DLD1 (cell line): ENCODE data around the gene SAMD8.
"Not testable (repeated sequence)": the region's sequence is repeated elsewhere in the genome, so short reads cannot be mapped to it uniquely, and the experiment has no call there.

Experiments
- in situ Hi-C: cut with HindIII; loops from 2 replicates; pipeline ENCODE4 v1.10.0; 2017; ENCODE audit warnings: low sequenced_read_pairs

SAMD8 gene

DNA sequence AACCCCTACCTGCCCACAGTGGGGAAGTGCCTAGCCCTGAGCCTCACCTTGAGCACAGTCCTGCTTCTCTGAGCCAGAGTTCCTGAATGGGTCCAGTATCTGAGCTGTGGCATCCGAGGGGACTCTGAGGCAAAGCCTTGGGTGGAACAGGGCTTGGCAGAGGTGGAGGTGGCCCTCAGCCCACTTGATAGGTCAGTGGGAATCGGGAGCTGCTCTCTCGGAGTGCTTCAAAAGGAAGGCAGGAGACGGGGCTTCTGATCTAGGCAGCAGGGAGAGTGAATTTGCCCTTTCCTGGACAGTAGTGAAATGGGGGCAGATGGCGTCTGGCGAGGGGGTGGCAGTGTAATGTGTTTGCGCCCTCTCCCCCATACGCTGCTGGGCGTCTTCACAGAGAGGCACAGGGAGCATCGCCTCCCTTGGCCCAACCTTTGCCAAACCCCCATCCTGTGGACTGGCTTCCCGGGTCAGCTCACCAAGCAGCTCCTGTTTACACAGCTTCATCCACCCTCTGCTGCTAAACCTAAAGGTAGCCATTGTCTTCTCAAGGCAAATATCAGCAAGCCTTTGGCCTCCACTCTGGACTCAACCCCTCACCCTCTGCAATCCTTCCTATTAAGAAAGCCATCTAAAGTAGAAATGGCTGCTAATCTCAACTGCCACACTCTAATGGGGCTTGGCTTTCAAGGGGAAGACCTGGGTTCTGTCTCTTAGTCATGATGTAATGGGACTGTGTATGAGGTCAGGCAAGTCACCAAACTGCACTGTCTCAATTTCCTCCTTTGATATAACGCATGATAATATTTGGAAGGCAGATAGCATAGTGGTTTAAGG, 78.0 kb downstream of the SAMD8 start:
- in situ Hi-C loops: no loop called here

DNA sequence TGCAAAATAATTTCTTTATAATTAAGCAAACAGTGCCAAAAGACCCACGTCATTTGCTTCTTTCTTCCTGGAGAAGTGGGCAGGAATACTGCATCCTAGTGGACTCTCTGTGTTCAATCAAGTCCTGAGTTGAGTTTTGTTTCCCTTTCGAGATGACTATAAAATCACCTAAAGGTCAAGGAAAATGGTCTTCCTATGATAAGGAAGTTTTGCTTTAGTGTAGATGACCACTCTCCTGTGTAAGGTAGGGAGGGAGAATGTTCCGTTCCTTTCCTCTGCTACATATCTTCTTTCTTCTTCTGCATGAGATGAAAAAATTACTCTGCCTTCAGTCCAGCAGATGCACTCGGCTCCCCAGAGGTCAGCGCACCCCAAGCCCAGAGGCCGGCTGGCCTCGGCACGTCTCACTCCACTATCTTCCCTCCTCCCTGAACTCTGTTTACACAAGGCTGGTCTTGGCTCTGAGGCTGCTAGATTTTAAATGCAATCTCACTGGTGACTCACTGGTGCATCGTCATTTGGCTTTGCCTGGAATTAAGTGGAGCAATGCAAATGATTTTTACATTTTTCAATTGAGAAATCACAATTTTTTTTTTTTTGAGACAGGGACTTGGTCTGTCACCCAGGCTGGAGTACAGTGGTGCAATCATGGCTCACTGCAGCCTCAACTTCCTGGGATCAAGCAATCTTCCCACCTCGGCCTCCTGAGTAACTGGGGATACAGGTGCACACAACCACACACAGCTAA, 80.5 kb downstream of the SAMD8 start:
- in situ Hi-C loops: no loop called here

DNA sequence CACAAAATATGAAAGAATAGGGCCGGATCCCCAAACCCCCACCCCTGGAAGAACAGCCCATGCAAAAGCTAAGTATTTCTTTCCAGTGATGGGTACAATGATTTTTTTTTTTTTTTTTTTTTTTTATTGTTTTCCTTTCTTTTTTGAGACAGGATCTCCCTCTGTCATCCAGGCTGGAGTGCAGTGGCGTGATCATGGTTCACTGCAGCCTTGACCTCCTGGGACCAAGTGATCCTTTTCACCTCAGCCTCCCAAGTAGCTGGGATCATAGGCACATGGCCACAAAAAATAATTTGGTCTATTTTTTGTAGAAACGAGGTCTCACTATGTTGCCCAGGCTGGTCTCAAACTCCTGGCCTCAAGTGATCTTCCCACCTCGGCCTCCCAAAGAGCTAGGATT, 83.2 kb downstream of the SAMD8 start:
- in situ Hi-C loops: not testable (repeated sequence)

DNA sequence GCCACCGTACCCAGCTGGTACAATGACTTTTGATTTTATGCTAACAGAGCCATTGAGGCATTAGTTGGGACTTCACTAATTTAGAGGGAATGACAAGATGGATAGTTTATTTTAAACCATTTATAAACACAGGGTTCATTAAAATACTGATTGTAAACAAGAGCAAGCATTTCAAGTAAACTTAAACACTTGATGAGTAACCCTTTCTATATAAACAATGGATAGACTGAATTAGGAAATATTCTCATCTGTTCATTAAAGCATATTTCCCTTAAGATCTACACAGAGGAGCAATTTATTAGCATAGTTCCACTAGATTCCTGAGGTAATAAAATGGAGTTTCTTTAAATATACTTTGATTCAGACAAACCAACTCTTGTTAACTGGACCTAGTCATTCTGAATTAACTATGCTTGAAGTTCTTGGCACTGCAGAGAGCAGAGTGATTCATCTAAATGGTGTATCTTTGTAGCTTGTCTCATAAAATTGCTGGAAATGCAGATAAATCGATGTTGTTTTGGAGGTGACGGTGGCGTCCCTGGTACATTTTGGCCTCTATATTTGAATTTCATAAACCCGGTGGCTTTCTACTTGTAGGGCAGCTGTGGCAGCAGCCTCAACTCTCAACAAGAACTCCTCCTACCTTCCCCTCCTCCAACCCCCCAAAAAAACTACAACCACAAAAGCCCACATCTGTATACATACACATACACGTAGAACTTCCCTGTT, 83.7 kb downstream of the SAMD8 start:
- in situ Hi-C loops: no loop called here

DNA sequence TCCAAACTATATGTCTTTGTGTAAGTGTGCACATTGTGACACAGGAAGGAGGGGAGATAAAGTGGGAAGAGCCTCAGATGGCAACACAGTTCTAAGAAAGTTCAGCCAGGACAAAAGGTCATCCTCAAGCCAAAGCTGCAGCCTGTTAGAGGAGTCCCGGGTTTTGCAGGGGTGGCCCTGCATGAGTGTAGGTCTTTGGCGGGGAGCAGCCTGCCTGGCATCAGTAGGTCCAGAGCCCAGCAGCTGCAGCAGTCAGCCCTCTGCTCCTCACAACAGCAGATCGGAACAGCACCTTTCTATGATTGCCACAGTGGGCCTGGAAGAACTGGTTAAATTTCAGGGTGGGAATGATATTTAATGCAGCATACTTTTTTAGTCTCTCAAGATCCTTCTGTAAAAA, 85.6 kb downstream of the SAMD8 start:
- in situ Hi-C loops: no loop called here

DNA sequence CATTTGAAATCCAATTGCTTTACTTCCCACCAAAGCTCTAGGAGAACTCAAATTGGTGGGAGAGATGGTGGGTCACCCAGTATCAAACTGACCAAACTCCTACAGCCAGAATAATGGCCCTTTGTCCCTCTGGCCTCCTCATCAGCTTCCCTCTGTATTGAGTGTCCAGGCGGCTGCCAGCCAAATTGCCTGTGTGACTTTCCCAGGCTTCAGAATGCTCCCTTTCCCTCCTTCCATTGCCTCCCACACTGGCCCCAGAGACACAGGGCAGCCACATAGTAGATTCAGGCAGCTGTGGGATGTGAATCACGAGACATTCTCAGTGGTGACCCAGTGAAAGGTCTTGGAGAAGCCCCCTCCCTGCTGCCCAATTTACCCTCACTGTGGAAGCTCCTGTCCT, 86.5 kb downstream of the SAMD8 start:
- in situ Hi-C loops: no loop called here

DNA sequence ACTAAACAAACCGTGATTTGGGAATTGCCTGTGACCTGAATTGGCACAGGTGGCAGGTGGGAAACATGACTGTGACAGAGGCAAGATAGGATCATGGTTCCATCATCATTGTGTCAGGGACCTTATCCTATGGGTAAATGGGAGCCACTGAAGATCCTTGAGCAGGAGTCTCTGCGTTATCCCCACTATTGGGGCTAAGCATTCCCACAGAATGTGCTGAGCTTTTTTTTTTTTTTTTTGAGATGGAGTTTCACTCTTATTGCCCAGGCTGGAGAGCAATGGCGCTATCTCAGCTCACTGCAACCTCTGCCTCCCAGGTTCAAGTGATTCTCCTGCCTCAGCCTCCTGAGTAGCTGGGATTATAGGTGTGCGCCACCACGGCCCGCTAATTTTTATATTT, 88.5 kb downstream of the SAMD8 start:
- in situ Hi-C loops: not testable (repeated sequence)

DNA sequence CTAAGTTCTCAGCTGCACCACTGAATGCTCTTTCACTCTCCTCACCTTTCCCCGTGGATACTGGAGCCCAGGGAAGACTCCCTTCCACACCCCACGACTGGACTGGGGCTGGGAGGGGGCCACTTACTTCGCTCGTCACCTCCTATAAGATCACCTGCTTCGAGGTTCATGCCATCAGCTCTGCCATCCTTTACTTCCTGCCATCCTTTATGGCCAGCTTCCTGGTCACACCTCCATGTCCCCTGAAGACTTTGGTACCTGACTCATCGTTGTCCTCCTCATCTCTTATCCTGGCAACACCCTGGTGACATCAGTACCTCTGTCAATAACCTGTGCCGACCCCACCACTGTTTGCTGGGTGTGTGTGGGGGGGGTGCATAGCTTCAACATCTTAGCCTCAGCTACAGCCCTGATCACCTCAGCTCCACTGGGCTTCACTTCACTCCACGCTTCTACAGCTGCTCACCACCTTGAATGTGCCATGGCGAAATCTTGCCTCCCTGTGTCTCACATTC, 90.4 kb downstream of the SAMD8 start:
- in situ Hi-C loops: no loop called here

DNA sequence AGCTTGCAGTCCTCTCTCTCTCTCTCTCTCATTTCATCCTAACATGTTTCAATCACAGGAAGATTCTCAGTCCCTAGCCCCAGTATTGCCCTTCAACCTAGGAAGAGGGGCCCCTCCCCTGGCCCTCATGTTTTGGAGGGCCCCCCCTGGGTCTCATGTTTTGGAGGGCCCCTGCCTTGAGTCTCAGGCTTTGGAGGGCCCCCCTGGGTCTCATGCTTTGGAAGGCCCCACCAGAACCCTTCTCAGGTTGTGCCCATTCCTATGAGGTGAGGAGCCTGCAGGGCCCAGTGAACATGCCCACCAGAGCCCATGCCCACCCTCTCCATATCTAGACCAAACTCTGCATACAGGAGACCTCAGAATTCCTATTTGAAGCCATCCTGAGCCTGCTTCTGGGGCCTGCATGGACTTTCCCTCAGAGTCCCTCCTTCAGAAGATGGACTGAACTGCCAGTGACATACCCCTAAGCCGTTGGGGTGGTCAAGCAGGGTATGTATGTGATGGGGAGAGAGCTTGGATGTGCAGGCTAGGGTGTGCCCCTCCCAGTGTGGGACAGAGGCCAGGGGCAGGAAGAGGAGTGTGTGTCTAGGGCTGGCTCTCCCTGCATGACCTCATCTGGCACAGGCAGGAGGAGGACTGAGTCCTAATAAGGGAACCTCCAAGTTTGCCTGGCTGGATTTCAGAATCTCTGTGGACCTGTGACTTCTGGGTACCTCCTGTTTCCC, 91.0 kb downstream of the SAMD8 start:
- in situ Hi-C loops: no loop called here

DNA sequence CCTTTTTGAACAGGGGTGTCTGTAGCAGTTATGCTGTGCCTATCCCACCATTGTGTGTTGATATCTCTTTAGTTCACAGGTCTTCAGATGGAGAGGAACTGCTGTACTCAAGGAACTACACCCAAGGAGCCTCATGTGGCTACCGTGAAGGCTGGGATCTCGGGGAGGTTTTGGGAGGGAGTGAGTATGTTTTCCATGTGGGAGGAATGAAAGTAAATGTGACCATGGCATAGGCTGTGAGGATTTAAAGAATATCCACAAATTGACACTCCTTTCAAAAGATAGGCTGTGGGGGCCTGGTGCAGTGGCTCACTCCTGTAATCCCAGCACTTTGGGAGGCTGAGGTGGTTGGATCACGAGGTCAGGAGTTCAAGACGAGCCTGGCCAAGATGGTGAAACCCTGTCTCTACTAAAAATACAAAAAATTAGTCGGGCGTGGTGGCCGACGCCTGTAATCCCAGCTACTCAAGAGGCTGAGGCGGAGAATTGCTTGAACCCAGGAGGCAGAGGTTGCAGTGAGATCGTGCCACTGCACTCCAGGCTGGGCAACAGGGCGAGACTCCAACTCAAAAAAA, 91.7 kb downstream of the SAMD8 start:
- in situ Hi-C loops: not testable (repeated sequence)

DNA sequence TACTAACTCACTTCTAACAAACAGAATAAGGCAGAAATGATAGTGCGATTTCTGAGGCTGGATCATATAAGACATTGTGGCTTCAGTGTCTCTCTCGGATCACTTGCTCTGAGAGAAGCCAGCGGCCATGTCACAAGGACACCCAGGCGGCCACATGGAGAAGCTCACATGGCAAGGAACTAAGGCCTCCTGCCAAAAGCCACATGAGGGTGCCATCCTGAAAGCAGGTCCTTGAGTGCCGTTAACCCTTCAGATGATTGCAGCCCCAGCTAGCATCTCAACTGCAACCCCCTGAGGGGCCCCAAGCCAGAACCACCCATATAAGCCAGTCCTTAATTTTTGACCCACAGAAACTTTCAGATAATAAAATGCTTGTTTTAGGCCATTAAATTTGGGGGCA, 92.3 kb downstream of the SAMD8 start:
- in situ Hi-C loops: no loop called here

DNA sequence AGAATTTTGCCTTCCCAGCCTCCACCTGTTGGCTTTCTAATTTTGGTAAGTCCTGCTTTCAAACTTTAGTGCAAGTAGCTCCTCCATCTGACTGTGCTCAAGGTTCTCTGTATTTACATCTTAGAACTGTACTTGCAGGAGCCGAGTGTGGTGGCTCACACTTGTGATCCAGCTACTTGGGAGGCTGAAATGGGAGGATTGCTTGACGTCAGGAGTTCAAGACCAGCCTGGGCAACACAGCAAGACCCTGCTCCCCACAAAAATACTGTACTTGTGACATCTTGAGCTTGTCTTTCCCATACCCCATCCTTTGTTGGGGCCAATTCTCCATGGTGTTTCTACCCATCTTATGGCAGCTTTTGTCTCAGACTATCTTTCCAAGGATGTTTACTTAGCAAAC, 94.5 kb downstream of the SAMD8 start:
- in situ Hi-C loops: no loop called here

DNA sequence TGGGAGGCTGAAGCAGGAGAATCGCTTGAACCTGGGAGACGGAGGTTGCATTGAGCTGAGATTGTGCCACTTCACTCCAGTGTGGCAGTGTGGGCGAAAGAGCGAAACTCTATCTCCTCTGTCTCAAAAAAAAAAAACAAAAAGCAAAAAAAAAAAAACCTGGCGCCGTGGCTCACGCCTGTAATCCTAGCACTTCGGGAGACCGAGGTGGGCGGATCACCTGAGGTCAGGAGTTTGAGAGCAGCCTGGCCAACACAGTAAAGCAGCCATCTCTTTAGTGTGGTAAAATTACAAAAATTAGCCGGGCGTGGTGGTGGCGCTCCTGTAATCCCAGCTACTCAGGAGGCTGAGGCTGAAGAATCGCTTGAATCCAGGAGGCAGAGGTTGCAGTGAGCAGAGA, 95.2 kb downstream of the SAMD8 start:
- in situ Hi-C loops: not testable (repeated sequence)

DNA sequence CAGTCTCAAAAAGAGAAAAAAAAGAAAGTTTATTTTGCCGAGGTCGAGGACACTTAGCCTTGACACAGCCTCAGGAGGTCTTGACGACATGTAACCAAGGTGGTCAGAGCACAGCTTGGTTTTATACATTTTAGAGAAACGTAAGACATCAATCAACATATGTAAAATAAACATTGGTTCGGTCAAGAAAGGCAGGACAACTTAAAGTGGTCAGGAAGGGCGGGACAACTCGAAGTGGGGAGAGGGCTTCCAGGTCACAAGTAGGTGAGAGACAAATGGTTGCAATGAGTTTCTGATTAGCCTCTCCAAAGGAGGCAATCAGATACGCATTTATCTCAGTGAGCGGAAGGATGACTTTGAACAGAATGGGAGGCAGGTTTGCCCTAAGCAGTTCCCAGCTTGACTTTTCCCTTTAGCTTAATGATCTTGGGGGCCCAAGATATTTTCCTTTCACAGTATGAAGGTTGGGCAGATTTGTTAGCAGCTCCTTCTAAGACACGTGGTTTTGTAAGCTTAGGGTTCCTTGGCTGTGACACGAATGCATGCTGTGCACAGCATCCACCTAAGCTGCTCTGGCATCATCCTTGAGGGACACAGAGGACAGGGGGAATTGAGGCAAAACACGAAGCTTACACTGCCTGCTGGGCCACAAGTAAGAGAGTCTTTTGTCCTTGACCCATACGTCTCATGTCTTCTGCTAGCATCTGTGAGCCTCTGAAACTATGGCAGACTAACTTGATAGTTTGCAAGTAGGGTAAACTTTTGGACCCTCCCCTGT, 95.8 kb downstream of the SAMD8 start:
- in situ Hi-C loops: no loop called here

DNA sequence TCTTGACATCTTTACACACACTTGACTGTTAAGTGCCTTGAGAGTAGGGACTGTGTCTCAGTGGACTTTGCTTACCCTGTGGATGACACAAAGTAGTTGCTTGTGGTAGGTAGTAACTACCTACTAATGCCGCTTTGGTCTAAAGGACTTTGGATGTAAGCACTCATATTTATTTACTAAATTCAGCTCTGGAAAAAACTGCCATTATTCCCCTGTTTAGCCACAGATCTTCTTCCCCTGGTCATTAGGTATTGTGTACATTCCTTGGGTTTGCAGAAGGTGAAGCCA, 96.3 kb downstream of the SAMD8 start:
- in situ Hi-C loops: no loop called here

DNA sequence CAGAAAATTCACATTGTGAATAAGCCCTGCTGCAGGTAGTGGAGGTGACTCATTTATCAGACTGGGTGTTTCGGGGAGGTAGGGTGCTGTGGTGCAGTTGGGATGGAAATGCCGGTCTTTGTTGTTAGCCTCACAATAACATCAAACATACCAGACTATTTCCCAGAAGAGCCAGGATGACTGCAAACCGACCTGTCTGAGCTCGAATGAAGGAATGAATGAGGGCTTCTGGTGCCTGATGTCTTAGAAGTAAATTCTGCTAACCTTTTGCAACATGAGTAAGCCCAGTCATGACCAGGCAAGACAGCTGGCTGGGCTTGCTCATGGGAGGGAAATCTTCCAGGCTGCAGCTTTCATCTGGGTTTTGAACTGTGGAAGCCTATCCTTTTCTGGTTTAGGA, 96.7 kb downstream of the SAMD8 start:
- in situ Hi-C loops: no loop called here

DNA sequence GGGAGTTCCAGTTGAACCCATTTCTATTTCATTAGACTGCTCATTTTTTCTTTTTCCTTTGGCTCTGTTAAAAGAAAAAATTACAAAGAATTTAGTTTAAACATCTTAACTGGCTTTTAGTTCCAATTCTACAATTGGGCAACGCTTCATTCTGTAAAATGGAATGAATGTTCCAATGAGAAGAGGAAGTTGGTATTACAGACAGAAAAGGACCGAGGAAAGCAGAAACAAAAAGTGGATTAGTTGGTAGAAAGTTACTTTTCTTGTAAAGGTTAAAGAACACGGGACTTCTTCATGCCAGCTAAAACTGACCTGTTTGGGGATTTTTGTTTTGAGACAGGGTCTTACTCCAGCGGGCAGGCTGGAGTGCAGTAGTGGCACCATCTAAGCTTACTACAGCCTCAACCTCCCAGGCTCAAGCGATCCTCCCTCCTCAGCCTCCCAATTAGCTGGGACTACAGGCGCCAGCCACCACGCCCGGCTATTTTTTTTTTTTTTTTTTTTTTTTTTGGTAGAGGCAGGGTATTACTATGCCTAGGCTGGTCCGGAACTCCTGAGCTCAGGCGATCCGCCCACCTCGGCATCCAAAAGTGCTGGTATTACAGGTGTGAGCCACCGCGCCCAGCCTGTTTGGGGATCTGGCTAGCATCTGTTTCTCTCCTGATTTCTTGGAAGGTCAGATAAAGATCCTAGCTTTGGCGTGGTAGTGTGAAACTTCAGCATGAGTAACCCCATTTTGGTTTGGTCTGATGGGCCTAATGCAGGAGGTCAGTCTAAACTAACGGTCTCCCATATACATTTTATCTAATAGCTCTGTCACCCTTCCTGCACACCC, 97.8 kb downstream of the SAMD8 start:
- in situ Hi-C loops: no loop called here

DNA sequence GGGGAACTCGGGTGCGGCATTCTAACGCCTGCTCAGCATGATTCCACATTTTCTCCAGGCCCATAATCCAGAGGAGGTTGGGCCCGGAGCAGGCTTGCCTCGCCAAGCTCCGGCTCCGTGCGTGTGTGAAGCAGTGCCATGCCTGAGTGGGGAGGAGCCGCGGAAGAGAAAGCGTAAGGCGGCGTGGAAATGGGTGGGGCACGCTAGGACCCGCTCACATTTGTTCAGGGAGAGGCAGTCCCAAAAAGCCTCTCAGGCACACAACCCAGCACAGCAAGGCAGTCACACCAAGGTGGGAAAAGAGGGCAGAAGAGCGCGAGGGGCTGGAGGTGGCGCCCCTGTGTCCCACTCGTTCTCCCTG, 98.4 kb downstream of the SAMD8 start:
- in situ Hi-C loops: no loop called here
